Measurements from ENCODE around the gene OPA3.

OPA3 gene

DNA sequence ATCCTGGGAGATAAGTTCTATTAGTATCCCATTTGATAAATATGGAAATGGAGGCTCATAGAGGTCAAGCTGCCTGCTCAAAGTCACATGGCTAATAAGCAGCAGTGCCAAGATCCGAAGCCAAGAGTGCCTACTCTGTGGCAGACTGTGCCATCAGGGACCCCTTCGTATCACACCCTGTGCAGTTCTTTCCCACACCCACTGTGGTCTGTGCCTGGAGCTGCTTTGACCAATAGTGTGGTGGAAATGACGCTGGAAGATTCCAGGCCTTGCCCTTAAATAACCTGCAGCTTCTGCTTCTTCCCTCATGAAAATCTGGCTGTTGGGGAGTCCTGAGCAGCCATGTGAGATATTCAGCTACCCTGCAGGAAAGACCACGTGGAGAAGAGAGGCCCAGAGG lies 10.1 kb downstream of the OPA3 start:
- H3K27ac ChIP-seq, result no peak overlapping the region
- TF ChIP-seq CTCF (IDR thresholded peaks at IDR 0.05) (no peak), ZFX (IDR thresholded peaks at IDR 0.05; ENCODE audit: borderline replicate concordance) (no peak)

GRCh38 chr19:45571457-45572220 lies 13.0 kb downstream of the OPA3 start:
- no peak for TF ChIP-seq CTCF (IDR thresholded peaks at IDR 0.05)
- TF ChIP-seq ZFX (IDR thresholded peaks at IDR 0.05; ENCODE audit: borderline replicate concordance), result no peak
- H3K27ac ChIP-seq, result no peak overlapping the region

- TF ChIP-seq ZFX (IDR thresholded peaks at IDR 0.05; ENCODE audit: borderline replicate concordance) (no peak), CTCF (IDR thresholded peaks at IDR 0.05) (peak; percentile 96)
- no peak overlapping the region for H3K27ac ChIP-seq
These were observed 14.8 kb downstream of the OPA3 start for GRCh38 chr19:45569619-45570421.

DNA sequence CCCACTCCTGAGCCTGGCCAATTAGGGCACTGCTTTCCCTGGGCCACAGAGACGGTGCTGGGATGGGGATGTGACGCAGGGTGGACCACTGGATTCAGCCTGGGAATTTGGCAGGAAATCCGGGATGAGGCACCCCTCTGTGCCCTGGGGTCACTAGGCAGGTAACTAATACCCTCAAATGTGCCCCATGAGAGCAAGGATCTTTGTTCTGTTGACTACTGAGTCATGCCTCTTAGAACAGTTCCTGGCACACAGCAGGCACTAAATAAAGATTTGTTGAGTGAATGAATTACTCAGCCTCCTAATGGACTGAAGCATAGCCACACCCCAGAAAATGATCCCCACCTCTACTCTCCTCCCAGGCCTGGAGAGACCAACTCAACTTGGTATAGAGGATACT lies 15.9 kb downstream of the OPA3 start:
- TF ChIP-seq CTCF (IDR thresholded peaks at IDR 0.05) (no peak), ZFX (IDR thresholded peaks at IDR 0.05; ENCODE audit: borderline replicate concordance) (no peak)
- 0 out of 2 replicates have a peak overlapping the region, but pooled peaks have one; percentile 39 for H3K27ac ChIP-seq

DNA sequence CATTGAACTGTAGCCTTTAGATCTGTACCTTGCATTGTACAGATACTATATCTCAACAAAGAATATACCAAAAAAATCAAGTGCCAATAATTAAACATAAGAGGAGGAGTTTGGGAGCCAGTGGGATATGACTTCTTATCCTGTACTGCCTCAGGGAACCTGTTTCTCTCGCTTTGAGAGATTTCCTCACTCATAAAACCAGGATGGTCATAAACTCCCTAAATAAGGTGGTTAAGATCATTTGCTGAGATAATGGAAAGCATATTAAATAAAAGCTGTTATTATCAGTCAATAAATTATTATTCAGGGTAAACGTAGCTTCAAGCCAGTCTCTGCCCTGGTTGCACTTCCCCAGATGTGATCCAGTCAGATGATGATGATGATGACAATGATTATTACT lies 17.0 kb downstream of the OPA3 start:
- peak overlapping the region; percentile 39 for H3K27ac ChIP-seq
- TF ChIP-seq CTCF (IDR thresholded peaks at IDR 0.05) (no peak), ZFX (IDR thresholded peaks at IDR 0.05; ENCODE audit: borderline replicate concordance) (no peak)

GRCh38 chr19:45564131-45564780 lies 20.3 kb downstream of the OPA3 start:
- H3K27ac ChIP-seq, result no peak overlapping the region
- no peak for TF ChIP-seq ZFX (IDR thresholded peaks at IDR 0.05; ENCODE audit: borderline replicate concordance)
- TF ChIP-seq CTCF (IDR thresholded peaks at IDR 0.05), result no peak

Measured in 22Rv1 (cell line).